K562 (cell line): ENCODE data around the gene VDAC1. TPM values are rescaled to one million over a fixed set of nuclear protein-coding genes. Genes with fewer than 3 reads are reported as not detected.

Source experiments
- ATAC-seq: fragments of 200-7000 bp; cut with Tn5 transposase; 3 replicates; pipeline ENCODE4 v1.9.1; 2020; ENCODE audit warnings: moderate library complexity
- BruUV-seq: library from RNA; stranded (reverse); fragments of 400-500 nt; replicated peaks from 2 replicates; lab custom pipeline; 2021; lab: Mats Ljungman, UMichigan
- CTCF ChIA-PET: fragments of 300-600 bp; formaldehyde crosslinking; extraction: SDS; loops from one replicate; lab custom pipeline; 2021; ENCODE audit warnings: low intra/inter-chr PET ratio; lab: Yijun Ruan, JAX
- POLR2A ChIA-PET: fragments of 300-600, 350-650 bp; sonication (Branson Sonifier 250); formaldehyde crosslinking; extraction: SDS; loops from one replicate; lab custom pipeline; 2021; ENCODE audit warnings: antibody characterized with exemption, inconsistent platforms; lab: Yijun Ruan, JAX
- DNase-seq, 4 experiments: peaks; one replicate each; pipeline versions ENCODE4 v3.0.0 to v3.0.0-alpha.2; 2011 to 2018; ENCODE audit warnings: low spot score in 3 of 4, mixed read lengths in 3 of 4; ENCODE audit errors: extremely low read depth in 1 of 4
- FAIRE-seq: peaks from 2 replicates; lab custom pipeline; 2011; peaks lifted over from hg19 to GRCh38; lab: Jason Lieb, UNC
- H2AFZ ChIP-seq: 2 replicates; pipeline ENCODE4 v1.6.0; 2011; ENCODE audit warnings: low read depth, low read length, control low read depth, inconsistent platforms
- H3K27ac ChIP-seq: fragments of 200-600 bp; 3 replicates; pipeline ENCODE4 v1.8.0; 2011; ENCODE audit warnings: low read depth, mild to moderate bottlenecking, control low read depth, inconsistent platforms, low read length, moderate library complexity, mixed read lengths; ENCODE audit errors: extremely low read depth
- H3K27me3 ChIP-seq, 2 experiments: fragments of 300-600 bp in 1 of 2; 2 replicates in 1 of 2; 3 replicates in 1 of 2; pipeline versions ENCODE4 v1.6.0 to v1.8.0; 2011; ENCODE audit warnings: inconsistent platforms in 2 of 2, low read length in 2 of 2, mild to moderate bottlenecking in 1 of 2, mixed read lengths in 1 of 2, moderate library complexity in 1 of 2; ENCODE audit not compliant: control insufficient read depth in 2 of 2, insufficient read depth in 2 of 2
- H3K36me3 ChIP-seq: fragments of 300-600 bp; 3 replicates; pipeline ENCODE4 v1.8.0; 2011; ENCODE audit warnings: mild to moderate bottlenecking, low read length, inconsistent platforms; ENCODE audit not compliant: control insufficient read depth, insufficient read depth
- H3K4me1 ChIP-seq, 2 experiments: fragments of 200-600 bp in 1 of 2; replicated peaks in 1 of 2; 2 replicates in 1 of 2; 3 replicates in 1 of 2; pipeline versions ENCODE4 v1.5.1 to v1.8.0; 2011; ENCODE audit warnings: inconsistent platforms in 2 of 2, low read length in 2 of 2, mild to moderate bottlenecking in 1 of 2, mixed read lengths in 1 of 2, moderate library complexity in 1 of 2; ENCODE audit not compliant: control insufficient read depth in 2 of 2, insufficient read depth in 2 of 2
- H3K4me2 ChIP-seq: 2 replicates; pipeline ENCODE4 v1.6.1; 2011; ENCODE audit warnings: low read length, control low read depth, inconsistent platforms, mixed read lengths; ENCODE audit not compliant: insufficient read depth
- H3K4me3 ChIP-seq: fragments of 200-600 bp; sonication (generic), shearing (Covaris generic); 2 replicates; pipeline ENCODE4 v1.5.1; 2016; ENCODE audit warnings: control low read depth, inconsistent platforms
- H3K79me2 ChIP-seq: fragments of 200-600 bp; 3 replicates; pipeline ENCODE4 v1.8.0; 2011; ENCODE audit warnings: low read length, inconsistent platforms; ENCODE audit not compliant: control insufficient read depth, insufficient read depth
- H3K9ac ChIP-seq, 2 experiments: 2 replicates each; pipeline versions ENCODE4 v1.6.0 to v1.6.1; 2011; ENCODE audit warnings: low read depth in 2 of 2, low read length in 2 of 2, control low read depth in 1 of 2, inconsistent platforms in 1 of 2, mild to moderate bottlenecking in 1 of 2, mixed read lengths in 1 of 2; ENCODE audit not compliant: insufficient read depth in 1 of 2
- H3K9me1 ChIP-seq: one replicate; pipeline ENCODE4 v1.6.0; 2011; ENCODE audit warnings: inconsistent platforms, mild to moderate bottlenecking, low read length, moderate library complexity; ENCODE audit not compliant: control insufficient read depth, insufficient read depth
- H3K9me3 ChIP-seq: replicated peaks from 2 replicates; pipeline ENCODE4 v1.5.1; 2011; ENCODE audit warnings: low read depth, low read length, inconsistent platforms; ENCODE audit not compliant: control insufficient read depth, insufficient read depth
- H4K20me1 ChIP-seq: replicated peaks from 2 replicates; pipeline ENCODE4 v1.6.1; 2011; ENCODE audit warnings: low read length, inconsistent platforms, mixed read lengths; ENCODE audit not compliant: control insufficient read depth, insufficient read depth
- CREB3 ChIP-seq: fragments of 450-650 bp; conservative IDR thresholded peaks from 2 replicates; pipeline ENCODE4 v1.6.1; 2016; ENCODE audit warnings: missing genetic modification characterization, low read depth, mild to moderate bottlenecking, missing compliant biosample characterization, moderate library complexity
- FOXJ3 ChIP-seq: sonication (generic); formaldehyde crosslinking; IDR thresholded peaks from 2 replicates; pipeline ENCODE4 v1.4.0; 2020; ENCODE audit warnings: mild to moderate bottlenecking, missing genetic modification reagents
- FOXK2 ChIP-seq, 2 experiments: fragments of 450-650 bp; IDR thresholded peaks in 1 of 2; conservative IDR thresholded peaks in 1 of 2; 2 replicates each; pipeline ENCODE4 v1.6.1; 2016; ENCODE audit warnings: low read depth in 2 of 2, mild to moderate bottlenecking in 1 of 2
- HNRNPH1 ChIP-seq: fragments of 200-400 bp; formaldehyde crosslinking; optimal IDR thresholded peaks from 2 replicates; pipeline ENCODE3; 2017; ENCODE audit warnings: low read depth, mild to moderate bottlenecking, low read length, moderate library complexity
- ILK ChIP-seq: fragments of 450-650 bp; IDR thresholded peaks from 2 replicates; pipeline ENCODE4 v1.6.1; 2016; ENCODE audit warnings: missing genetic modification characterization, low read depth, mild to moderate bottlenecking, missing compliant biosample characterization, moderate library complexity, borderline replicate concordance
- LARP7 ChIP-seq: fragments of 450-650 bp; IDR thresholded peaks from 2 replicates; pipeline ENCODE4 v1.6.1; 2016
- POLR2G ChIP-seq: fragments of 200-400 bp; formaldehyde crosslinking; IDR thresholded peaks from 2 replicates; pipeline ENCODE4 v1.6.1; 2017; ENCODE audit warnings: low read depth, mild to moderate bottlenecking, antibody characterized with exemption, low read length, moderate library complexity
- SFPQ ChIP-seq: fragments of 200-400 bp; formaldehyde crosslinking; IDR thresholded peaks from 2 replicates; pipeline ENCODE4 v1.6.1; 2017; ENCODE audit warnings: mild to moderate bottlenecking, low read depth, low read length, moderate library complexity
- ZFP91 ChIP-seq: sonication (generic); formaldehyde crosslinking; IDR thresholded peaks from 2 replicates; pipeline ENCODE4 v1.8.0; 2022; ENCODE audit warnings: mild to moderate bottlenecking, missing genetic modification reagents
- ZNF253 ChIP-seq: fragments of 250-450 bp; sonication (Bioruptor Pico); conservative IDR thresholded peaks from 2 replicates; pipeline ENCODE4 v1.6.1; 2021; ENCODE audit warnings: mild to moderate bottlenecking
- WGBS: fragments of 100-300 bp; shearing (Covaris generic); methylation state at CpG from one replicate; pipeline ENCODE4 v1.1.6; 2016; ENCODE audit warnings: low coverage, mixed read lengths; ENCODE audit not compliant: insufficient coverage; ENCODE audit errors: missing lambda C conversion rate; 5-methylcytosine and 5-hydroxymethylcytosine counted together
- in situ Hi-C: fragments of 300-500 bp; cut with MboI; formaldehyde crosslinking; loops from 4 replicates; pipeline ENCODE4 v1.15.0; 2018; ENCODE audit warnings: inconsistent platforms, mixed read lengths
- intact Hi-C: fragments of 100-400 bp; cut with micrococcal nuclease; formaldehyde crosslinking; loops from 2 replicates; pipeline ENCODE4 v1.14.2; 2022
- polyA plus RNA-seq, 8 experiments: library from polyadenylated mRNA; depleted of rRNA in 4 of 8; stranded (reverse) in 5 of 8; unstranded in 3 of 8; fragments of >200 nt; fragmentation: Nextera tagmentation in 2 of 8; fragmentation: Illumina TruSeq in 1 of 8; extraction: Ambion mirVana in 2 of 8; extraction: Trizol in 1 of 8; gene quantifications; 2 replicates each; pipeline versions ENCODE4 v1.2.1 to v1.2.3, GENCODE V29; 2011 to 2014; ENCODE audit warnings: inconsistent platforms in 1 of 8, missing spikeins in 1 of 8
- total RNA-seq, 7 experiments: library from RNA; depleted of rRNA in 6 of 7; stranded (reverse); fragments of >200 nt in 6 of 7; fragmentation: Illumina TruSeq in 2 of 7; extraction: Trizol in 2 of 7; gene quantifications; 2 replicates each; pipeline versions ENCODE4 v1.2.1 to v1.2.3, GENCODE V29; 2011 to 2021; ENCODE audit warnings: low replicate concordance in 1 of 7

VDAC1 gene
- total and polyA plus RNA-seq, 9 of the 15 experiments (the other 6 are each of a cell fraction or from before 2014, with no cell fraction given), result 168 to 366 (median 293) TPM

- BruUV-seq, result no TSS peak
- 24% methylated on average over 17 of the region's 18 CpGs for WGBS
- H4K20me1 ChIP-seq, result peaks cover 4% of the 10 kb centered on the region; the same call in 1 of the 2 replicates
- H3K9ac ChIP-seq, result no peak overlapping the region
- ATAC-seq (no peak), DNase-seq (no peak), FAIRE-seq (no peak)
- no peaks in the 10 kb centered on the region for H3K9me1 ChIP-seq
- no peaks in the 10 kb centered on the region for H3K9me3 ChIP-seq
- no peak overlapping the region for H3K4me2 ChIP-seq
- no peaks in the 10 kb centered on the region for H3K79me2 ChIP-seq
- POLR2A ChIA-PET, result interaction anchor here (0.6 to 0.7 kb wide), 3 partner anchors 112 to 995 kb away, joined by 3 to 4 read pairs (median 3); no protein-coding TSS in a partner anchor
- intact Hi-C loops, result no loop called here
- H3K27me3 ChIP-seq, result peaks cover 2 to 38% of the 10 kb centered on the region in 2 experiments; a peak in 3 of 5 replicates
- H3K27ac ChIP-seq, result no peak overlapping the region
- in situ Hi-C loops, result loop anchor here (5.0 to 25.0 kb wide), 3 partner anchors 103 to 543 kb away; no protein-coding TSS in a partner anchor
- H3K36me3 ChIP-seq, result no peaks in the 10 kb centered on the region
- no peak overlapping the region for H2AFZ ChIP-seq
- H3K4me3 ChIP-seq, result no peak overlapping the region
- CTCF ChIA-PET, result no interaction called here
- H3K4me1 ChIP-seq, result no peaks in the 10 kb centered on the region; a peak in 1 of 5 replicates
- TF ChIP-seq FOXJ3 (CRISPR knock-in tag), result no peak
- no peak for TF ChIP-seq ILK
- TF ChIP-seq ZFP91, result no peak
- no peak for TF ChIP-seq CREB3 (tag)
- no peak for TF ChIP-seq POLR2G
- TF ChIP-seq HNRNPH1, result no peak
- no peak for TF ChIP-seq ZNF253
- no peak for TF ChIP-seq SFPQ
- TF ChIP-seq LARP7, result no peak
- TF ChIP-seq FOXK2 (conservative IDR thresholded peaks at IDR 0.05 in 1 of 2, IDR thresholded peaks at IDR 0.05 in 1 of 2; ENCODE audit: low read depth in 2 of 2), result no peak
Observed at GRCh38 chr5:134043793-134044792, 39.3 kb upstream of the VDAC1 start.
